ENCODE measurements around the gene DDX31.

DDX31 gene

GRCh38 chr9:132638240-132638639 lies 31.5 kb downstream of the DDX31 start:
- no peak for FAIRE-seq

GRCh38 chr9:132637801-132638200 lies 32.0 kb downstream of the DDX31 start:
- FAIRE-seq (no peak), DNase-seq (ENCODE audit: insufficient read length, low spot score) (no peak)

More at GRCh38 chr9:132638240-132638639, 31.5 kb downstream of the DDX31 start:
- no peak for DNase-seq (ENCODE audit: insufficient read length, low spot score)

- no peak for DNase-seq (ENCODE audit: insufficient read length, low spot score)
These were observed 32.4 kb downstream of the DDX31 start for GRCh38 chr9:132637351-132637750.

GRCh38 chr9:132634327-132634726 lies 35.5 kb downstream of the DDX31 start:
- no peak for FAIRE-seq
- DNase-seq (ENCODE audit: insufficient read length, low spot score) = no peak

More at GRCh38 chr9:132637351-132637750, 32.4 kb downstream of the DDX31 start:
- no peak for FAIRE-seq

GRCh38 chr9:132632413-132633129 lies 37.2 kb downstream of the DDX31 start:
- FAIRE-seq (no peak), DNase-seq (ENCODE audit: insufficient read length, low spot score) (no peak)

GRCh38 chr9:132631685-132632084 lies 38.1 kb downstream of the DDX31 start:
- DNase-seq (ENCODE audit: insufficient read length, low spot score) (no peak), FAIRE-seq (no peak)

GRCh38 chr9:132631280-132631679 lies 38.5 kb downstream of the DDX31 start:
- no peak for FAIRE-seq
- peak; percentile 27 for DNase-seq (ENCODE audit: insufficient read length, low spot score)

- DNase-seq (ENCODE audit: insufficient read length, low spot score) = no peak
- FAIRE-seq = no peak
These were observed 39.0 kb downstream of the DDX31 start for GRCh38 chr9:132630811-132631210.

GRCh38 chr9:132630116-132630515 lies 39.7 kb downstream of the DDX31 start:
- FAIRE-seq = no peak

GRCh38 chr9:132628746-132629145 lies 41.0 kb downstream of the DDX31 start:
- FAIRE-seq = no peak
- DNase-seq (ENCODE audit: insufficient read length, low spot score) = no peak

More at GRCh38 chr9:132630116-132630515, 39.7 kb downstream of the DDX31 start:
- DNase-seq (ENCODE audit: insufficient read length, low spot score) = no peak

- no peak for DNase-seq (ENCODE audit: insufficient read length, low spot score)
- FAIRE-seq = no peak
These were observed 42.2 kb downstream of the DDX31 start for GRCh38 chr9:132627594-132627993.

GRCh38 chr9:132627106-132627505 lies 42.7 kb downstream of the DDX31 start:
- no peak for FAIRE-seq
- DNase-seq (ENCODE audit: insufficient read length, low spot score) = no peak

GRCh38 chr9:132626285-132626684 lies 43.5 kb downstream of the DDX31 start:
- no peak for FAIRE-seq
- DNase-seq (ENCODE audit: insufficient read length, low spot score) = no peak

- DNase-seq (ENCODE audit: insufficient read length, low spot score) (no peak), FAIRE-seq (no peak)
These were observed 47.6 kb downstream of the DDX31 start for GRCh38 chr9:132622159-132622558.

GRCh38 chr9:132616725-132617124 lies 53.1 kb downstream of the DDX31 start:
- FAIRE-seq = no peak

GRCh38 chr9:132615774-132616173 lies 54.0 kb downstream of the DDX31 start:
- FAIRE-seq = no peak

More at GRCh38 chr9:132616725-132617124, 53.1 kb downstream of the DDX31 start:
- no peak for DNase-seq (ENCODE audit: insufficient read length, low spot score)

GRCh38 chr9:132614324-132614723 lies 55.5 kb downstream of the DDX31 start:
- DNase-seq (ENCODE audit: insufficient read length, low spot score) = no peak
- no peak for FAIRE-seq

More at GRCh38 chr9:132615774-132616173, 54.0 kb downstream of the DDX31 start:
- DNase-seq (ENCODE audit: insufficient read length, low spot score) = no peak

GRCh38 chr9:132610661-132611060 lies 59.1 kb downstream of the DDX31 start:
- DNase-seq (ENCODE audit: insufficient read length, low spot score) (no peak), FAIRE-seq (no peak)

GRCh38 chr9:132609829-132610228 lies 60.0 kb downstream of the DDX31 start:
- FAIRE-seq (no peak), DNase-seq (ENCODE audit: insufficient read length, low spot score) (peak; percentile 13)

GRCh38 chr9:132609184-132609583 lies 60.6 kb downstream of the DDX31 start:
- FAIRE-seq (no peak), DNase-seq (ENCODE audit: insufficient read length, low spot score) (no peak)

- FAIRE-seq = no peak
- no peak for DNase-seq (ENCODE audit: insufficient read length, low spot score)
These were observed 63.7 kb downstream of the DDX31 start for GRCh38 chr9:132606066-132606465.

- FAIRE-seq (no peak), DNase-seq (ENCODE audit: insufficient read length, low spot score) (no peak)
These were observed 64.4 kb downstream of the DDX31 start for GRCh38 chr9:132605387-132605786.

- DNase-seq (ENCODE audit: insufficient read length, low spot score) (no peak), FAIRE-seq (no peak)
These were observed 67.6 kb downstream of the DDX31 start for GRCh38 chr9:132602207-132602606.
